NCI-H146 treated with DMSO at 0.1 percent for 48 hours (cell line): Measurements from ENCODE around the gene CENPP.
A peak's percentile ranks its signal among the peaks of the same experiment; 100 is the strongest.

Experiments used
- DNase-seq: peaks from one replicate; lab custom pipeline; 2025; ENCODE audit not compliant: unreplicated experiment; lab: John Stamatoyannopoulos, UW

The CENPP gene

DNA sequence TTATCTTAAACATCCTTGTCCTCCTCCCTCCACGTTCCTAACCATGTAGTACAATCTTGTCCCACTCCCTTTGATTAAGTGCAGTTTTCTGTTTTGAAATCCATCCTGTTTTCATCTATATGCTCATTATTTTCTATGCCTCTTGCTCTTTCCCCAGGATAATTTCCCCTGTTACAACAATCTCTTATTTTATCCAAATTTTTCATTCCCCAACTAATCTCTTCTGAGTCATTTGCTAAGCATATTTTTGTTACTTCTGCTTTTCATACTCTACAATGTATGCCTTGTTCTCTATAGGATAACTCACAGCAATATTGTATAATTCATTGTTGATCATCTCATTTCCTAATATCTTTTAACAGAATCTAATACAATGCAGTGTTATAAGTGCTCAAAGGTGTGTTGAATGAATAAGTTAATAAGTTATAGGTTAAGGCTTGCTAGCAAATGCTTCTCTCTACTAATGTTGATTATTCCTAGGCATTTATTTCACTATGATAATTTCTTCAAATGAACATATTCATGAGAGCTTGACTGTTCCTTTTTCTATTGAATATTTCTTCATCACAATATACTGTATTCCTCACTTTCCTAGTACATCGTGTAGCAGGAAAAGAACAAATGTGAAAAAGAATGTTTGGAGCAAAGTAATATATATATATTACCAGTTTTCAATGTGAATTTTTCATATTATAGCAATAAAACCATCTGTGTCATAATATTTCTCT is 97.0 kb downstream of the CENPP start:
- DNase-seq = no peak

DNA sequence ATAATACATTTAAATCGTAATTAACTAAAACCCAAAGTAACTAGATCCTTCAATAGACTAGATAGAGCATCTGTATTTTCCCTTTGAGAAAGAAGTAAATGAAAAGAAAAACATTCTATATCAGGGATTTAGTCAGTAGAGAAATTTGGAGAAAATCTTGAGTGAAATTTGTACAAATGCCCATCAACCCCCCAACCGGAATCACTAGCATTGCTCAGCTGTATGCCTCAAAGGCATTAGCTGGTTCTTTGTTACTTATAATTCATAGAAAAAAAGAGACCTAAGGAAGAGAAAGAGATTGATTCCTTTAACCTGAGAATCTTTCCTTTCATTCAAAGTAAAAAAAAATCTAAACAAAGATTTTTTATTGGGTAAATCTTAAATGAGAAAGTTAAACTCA is 97.9 kb downstream of the CENPP start:
- no peak for DNase-seq

DNA sequence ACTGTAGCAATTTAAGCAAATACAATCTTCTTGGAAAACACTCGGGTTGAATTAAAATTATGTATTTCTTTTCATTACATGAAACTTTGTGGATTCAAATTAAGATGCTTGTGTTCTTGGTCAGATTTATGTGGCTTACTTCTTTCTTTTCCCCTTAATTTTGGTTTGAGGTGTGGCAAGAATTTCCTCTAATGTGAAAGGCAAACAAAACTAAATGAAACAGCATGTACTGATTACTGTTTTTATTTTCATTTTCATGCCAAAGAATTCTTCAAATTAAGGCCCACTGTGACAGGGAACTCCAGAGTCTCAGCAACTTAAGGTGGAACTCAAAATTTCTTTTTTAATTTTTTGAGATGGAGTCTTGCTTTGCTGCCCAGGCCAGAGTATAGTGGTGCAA is 98.6 kb downstream of the CENPP start, which contains the start of gene OMD:
TSS of gene OMD (minus strand) at position 132 of the 400 bp plus-strand sequence. CDS start 6,913 bp downstream, outside the sequence.
- DNase-seq = no peak

DNA sequence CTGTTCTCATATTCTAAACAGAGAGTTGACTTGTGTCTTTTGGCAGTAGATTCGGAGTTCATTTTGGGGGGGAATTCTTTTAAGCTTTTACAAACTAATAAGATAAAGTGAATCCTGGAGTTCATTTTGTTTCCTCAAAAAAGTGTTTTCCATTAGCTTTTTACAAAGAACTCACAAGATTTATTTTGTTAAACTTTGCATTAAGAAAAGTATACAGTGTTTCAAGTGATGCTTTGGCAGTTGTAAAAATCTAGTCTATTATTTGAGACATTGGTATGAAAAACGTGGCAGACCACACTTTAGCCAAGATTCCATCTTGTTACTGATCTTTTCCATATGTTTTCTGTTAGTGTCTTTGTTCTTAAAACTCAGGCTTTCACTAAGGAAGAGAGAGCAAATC is 99.7 kb downstream of the CENPP start:
- DNase-seq = no peak

DNA sequence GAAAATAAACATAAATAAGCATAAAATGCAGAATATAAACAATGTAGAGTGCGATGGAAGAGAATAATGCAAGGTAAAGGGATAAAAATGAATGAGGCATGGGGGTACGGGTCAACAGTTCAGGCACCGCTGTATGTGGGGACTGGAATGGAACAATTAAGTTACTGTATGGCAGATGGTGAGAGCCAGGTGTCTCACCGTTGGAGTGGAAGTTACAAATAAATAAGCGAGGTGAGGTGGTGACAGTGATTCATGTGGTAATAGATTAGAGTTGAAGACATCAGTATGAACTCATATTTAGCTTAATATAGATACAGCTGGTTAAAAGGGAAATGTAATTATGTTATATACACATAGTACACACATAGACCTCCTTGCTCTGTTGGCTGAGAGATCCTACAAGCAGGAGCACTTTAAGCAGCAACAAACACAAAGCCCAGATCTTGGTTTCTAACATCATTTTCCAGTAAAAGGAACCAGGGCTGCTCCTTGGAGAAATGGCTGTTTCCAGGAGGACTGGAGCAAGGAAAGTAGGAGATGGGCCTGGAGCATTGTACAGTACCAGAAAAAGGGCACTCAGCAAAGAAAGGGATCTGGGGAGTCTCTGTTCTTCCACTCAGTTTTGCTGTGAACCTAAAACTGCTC is 100.9 kb downstream of the CENPP start:
- DNase-seq = peak; percentile 94

DNA sequence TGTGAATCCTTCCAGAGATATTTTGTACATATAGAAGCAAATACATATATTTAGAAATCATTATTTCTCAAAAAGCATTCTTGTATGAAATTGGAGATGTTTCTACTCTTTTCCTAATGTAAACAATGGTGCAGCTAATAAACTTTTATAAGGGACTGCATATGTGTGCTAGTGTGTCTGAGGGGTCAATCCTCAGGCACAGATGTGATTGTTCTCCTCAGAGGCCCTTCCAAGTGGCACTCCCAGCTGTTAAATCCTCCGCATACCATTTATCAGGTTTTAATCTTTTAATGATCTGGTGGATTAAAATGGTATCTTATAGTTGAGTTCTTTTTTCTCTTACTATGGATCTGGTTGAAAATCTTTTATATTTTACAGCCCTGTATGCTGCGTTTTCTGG is 104.1 kb downstream of the CENPP start:
- no peak for DNase-seq

DNA sequence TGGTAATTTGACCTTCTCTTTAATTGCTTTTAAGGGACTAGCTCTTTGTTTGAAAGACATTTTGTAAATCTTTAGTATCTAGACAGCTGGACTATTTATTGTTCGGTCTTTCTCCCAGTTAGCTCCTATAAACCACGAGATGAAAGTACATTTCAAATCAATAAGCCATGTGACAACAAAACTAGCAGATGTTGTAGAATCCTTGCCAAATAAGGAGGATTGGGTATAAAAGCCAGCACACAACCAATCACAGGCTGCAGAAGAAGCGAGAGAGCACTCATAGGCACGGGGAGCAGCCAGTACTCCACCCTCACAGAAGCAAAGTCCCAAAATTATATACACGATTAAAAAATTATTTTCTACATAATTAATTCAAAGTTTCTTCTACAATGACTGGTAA is 106.6 kb downstream of the CENPP start:
- DNase-seq = no peak

DNA sequence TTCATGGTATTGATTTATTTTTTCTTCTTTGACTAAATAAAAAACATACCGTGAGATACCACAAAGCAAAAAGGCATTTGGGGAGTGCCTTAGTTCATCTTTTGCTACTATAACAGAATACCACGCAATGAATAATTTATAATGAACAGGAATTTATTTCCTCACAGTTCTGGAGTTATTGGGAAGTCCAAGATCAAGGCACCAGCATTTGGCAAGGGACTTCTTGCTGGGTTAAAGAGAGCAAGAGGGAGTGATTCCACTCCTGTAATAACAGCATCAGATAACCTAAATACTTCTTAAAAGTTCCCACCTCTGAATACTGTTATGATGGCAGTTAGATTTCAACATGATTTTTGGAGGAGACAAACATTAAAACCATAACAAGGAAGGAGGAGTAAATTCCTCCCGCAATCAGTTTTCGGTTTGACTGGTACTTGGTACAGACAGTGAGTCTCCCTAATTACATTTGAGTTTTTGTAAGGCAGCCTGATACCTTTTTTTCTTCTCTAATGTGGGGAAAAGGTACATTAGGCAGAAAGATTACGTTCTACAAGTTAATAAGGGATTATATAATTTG is 107.3 kb downstream of the CENPP start:
- no peak for DNase-seq

DNA sequence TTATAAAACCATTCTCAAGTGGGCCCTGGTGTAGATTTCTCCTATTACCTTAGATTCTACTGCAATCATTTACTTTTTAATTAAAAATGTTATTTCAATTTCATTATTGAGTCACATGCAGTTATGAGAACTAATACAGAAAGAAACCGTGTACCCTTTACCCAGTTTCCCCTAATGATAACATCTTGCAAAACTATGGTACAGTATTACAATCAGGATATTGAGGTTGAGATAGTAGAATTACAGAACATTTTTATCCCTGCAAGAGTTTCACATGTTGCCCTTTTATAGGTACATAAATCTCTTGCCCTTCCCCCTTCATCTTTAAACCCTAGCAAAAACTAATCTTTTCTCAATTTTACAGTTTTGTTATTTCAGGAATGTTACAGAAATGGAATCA is 109.5 kb downstream of the CENPP start:
- no peak for DNase-seq

DNA sequence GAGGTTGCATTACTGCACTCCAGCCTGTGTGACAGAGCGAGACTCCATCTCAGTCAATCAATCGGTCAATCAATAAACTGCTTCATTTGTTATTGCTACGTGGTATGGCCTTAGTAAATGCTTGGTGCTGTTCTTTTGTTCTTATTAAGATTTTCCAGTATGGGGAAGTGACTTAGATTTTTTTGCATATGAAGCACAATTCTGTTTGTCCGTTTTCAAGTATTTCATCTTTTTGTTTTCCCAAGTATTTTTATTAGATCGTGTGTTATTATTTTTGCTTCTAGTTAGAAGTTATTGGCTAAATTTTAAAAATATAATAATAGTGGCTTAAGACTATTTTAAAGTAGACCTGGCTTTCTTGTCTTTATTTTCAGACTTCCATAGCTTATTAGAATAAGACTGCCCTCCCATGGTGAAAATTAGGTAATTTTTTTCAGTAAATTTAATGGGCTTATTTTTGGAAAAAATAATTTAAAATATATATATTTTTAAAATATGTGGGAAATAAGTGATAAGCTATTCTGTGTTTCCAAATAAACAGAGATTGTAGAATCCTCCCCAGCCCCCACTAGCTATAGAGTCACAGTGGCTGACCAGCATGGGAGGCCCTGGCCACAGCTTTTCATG is 113.3 kb downstream of the CENPP start:
- DNase-seq = no peak

DNA sequence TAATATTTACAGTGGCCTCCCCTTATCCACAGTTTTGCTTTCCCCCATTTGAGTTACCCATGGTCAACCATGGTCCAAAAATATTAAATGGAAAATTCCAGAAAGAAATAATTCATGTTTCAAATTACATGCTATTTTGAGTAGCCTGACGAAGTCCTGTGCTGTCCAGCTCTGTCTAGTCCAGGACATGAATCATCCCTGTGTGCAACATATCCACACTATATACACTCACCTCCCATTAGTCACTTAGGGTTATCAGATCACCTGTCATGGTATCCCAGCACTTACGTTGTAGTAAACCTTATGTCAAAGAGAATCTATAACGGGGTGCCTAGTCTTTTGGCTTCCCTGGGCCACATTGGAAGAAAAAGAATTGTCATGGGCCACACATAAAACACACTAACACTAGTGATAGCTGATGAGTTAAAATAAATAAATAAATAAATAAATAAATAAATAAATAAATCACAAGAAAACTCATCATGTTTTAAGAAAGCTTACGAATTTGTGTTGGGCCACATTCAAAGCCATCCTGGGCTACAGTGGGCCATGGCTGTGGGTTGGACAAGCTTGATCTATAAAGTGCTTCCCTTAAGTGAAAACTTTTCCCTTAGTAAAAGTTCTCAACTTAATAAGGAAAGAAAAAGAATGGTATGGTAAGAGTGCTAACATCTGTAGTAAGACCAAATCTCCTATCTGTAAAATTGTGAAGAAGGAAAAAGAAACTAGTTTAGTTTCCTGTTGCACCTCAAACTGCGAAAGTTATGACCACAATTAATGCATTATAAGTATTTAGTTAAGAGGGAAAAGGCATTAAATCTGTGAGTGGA is 114.4 kb downstream of the CENPP start:
- no peak for DNase-seq

DNA sequence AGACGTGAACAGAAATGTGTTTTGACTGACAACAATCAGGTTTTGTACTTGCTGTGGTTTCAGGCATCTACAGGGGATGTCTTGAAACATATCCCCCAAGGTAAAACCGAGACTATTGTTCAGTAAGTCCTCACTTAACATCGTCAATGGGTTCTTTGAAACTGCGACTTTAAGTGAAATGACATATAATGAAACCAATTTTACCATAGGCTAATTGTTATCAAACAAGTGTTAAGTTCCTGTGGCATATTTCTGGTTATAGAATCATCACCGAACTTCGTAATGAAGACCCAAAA is 114.9 kb downstream of the CENPP start:
- DNase-seq = no peak

DNA sequence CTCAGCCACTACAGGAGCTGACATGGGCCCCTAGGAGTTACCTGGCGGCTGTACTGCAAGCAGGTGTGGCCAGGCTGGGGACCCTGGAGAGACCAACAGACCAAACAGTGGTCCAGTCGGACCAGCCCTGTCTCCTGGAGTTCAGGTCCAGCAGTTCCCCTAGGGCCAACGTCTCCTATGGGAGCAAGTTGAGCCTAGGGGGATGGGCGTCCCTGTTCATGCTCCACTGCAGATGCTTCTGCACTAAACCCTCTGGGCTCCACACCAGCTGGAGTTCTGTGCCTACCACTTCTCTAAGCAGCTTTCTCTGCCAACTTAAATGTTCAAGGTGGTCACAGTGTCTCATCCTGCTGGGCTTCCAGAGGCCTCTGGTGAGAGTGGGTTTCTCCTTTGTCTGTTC is 119.1 kb downstream of the CENPP start:
- no peak for DNase-seq

DNA sequence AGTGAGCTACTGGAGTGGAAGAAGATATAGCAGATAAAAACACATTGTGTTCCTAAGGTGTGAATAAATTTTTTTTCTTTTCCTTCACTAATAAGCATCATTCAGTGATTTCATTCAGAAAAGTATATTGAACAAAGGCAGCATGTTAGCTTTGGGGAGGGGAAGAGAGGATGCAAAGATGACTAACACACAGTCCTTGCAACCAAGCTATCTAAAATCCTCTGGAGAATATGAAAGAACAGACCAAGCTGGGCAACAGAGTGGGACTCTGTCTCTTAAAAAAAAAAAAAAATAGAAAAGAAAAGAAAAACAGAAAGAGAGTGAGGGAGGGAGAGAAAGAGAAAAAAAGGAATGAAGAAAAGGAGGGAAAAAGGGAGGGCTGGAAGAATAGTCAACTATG is 120.8 kb downstream of the CENPP start:
- DNase-seq = no peak

DNA sequence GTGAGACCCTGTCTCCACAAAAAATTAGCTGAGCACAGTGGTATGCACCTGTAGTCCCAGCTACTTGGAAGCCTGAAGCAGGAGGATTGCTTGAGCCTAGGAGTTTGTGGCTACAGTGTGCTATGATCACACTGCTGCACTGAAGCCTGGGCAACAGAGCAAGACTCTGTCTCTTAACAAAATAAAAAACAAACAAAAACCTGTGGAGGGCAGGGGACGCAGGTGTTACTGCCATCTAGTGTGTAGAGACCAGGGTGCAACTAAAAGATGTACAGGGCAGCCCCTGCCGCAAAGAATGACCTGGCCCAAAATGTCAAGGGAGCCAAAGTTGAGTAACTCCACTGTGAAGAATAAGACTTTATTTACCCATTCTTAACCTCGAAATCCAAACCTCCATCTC is 129.5 kb downstream of the CENPP start:
- no peak for DNase-seq

DNA sequence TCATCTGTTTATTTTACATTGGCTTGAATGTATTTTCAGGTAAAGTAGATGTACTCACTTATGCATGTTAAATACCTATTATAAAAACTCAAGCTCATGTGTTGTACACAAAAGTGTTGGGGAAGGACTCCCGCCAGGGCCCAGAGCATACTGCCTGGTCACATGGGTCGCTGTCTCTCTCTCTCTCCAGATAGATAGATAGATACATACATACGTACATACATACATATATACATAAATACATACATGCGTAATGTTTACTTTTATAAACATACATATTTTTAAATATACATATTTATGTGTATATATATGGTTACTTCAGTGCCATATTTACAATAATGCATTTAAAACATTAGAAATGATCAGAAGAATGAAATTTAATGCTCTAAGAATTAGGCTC is 131.8 kb downstream of the CENPP start:
- DNase-seq = no peak

DNA sequence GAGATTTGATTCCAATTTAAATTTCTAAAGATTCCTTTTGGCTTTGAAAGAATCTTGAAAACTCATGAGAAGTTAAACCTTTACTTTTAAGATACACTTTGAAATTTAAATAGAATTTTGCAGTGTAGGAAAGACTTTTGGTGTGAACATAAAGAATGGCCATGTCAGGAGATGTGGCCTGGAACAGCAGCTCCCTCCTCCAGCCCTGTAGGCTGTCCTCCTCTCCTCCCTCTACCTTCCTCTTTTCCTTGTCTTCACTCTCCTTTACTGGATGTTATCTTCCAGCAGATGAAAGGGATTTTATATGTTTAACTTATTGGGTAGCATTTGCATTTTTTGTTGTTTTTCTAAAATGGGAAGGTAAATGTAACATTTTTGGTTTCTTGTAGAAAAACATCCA is 137.6 kb downstream of the CENPP start:
- no peak for DNase-seq

DNA sequence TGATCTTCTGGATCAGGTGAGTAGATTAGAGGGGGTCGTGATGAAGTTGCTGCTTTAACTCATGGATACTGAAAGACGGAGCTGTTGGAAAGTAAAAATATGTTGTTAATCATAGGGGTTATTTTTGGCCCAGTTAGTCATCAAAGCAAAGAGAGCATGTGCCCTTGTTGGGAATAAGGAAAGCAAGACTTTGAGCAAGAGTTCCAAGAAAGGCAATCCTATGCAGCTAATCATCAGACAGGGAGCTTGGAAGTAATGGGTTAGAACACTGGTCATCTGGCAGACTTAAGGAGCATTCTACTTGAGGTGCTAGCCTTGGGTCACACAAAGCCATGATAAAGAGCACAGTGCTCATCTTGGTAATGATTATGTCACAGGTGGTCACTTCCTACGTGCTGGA is 138.2 kb downstream of the CENPP start:
- DNase-seq = no peak

DNA sequence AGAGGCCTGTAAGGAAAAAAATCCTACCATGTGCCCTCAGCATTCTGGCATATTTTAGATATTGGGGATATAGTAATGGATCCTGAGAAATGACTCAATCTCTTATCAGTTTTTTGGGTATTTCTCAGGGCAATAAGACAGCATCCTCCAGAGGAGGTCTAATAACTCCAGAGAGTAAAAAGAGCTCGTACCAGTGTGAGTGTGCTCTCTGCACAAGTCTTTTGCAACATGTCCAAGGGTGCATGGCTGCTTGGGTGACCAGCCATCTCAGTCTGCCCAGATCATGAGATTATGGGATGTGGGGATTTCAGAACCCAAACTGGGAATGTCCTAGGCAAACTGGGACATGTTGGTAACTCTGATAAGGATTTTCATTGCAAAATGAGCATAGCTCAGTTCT is 141.3 kb downstream of the CENPP start:
- no peak for DNase-seq

DNA sequence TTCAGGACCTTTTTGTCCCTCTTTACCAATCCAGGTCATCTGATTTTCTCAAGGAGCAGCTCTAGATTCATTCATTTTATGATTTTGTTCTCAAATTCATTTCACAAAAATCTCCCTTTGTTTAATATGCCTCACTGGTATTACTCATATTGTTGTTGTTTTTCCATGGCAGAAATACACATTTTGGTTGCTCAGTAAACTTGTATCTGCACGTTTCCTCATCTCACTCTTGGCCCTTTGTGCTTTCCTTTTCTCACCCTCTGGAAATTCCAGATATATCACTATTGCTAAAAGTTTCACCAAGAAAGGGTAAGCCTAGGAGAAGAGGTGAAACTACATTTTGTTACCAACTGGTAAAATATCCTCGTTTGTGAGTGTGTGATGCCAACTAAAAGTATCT is 141.8 kb downstream of the CENPP start:
- DNase-seq = no peak

DNA sequence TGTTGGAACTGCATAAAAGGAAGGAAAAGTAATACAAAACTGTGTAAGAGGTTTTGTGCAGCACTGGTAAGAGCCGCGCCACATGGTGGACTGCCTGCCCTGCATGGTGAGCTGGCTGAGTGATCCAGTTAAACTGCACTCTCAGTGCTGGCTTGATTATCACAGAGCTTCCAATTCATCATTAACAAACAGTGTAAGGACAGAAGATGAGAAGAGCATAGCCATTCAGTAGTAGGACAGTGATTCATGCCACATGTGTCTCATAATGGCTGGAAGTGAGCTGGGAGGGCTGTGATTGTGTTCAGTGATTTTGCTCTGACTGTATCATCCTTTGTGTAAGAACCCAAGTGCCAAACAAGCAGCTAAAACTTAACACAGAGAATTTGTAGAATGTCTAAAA is 142.5 kb downstream of the CENPP start:
- no peak for DNase-seq
